MM.1S (cell line): ENCODE measurements around the gene MMP21.

ENCODE experiments used
- CTCF ChIP-seq: fragments of 300-600 bp; sonication (generic); IDR thresholded peaks from 2 replicates; pipeline ENCODE4 v1.5.1; 2016; ENCODE audit warnings: antibody characterized with exemption, low read length, mixed read lengths
- EZH2 ChIP-seq: fragments of 300-600 bp; sonication (generic); optimal IDR thresholded peaks from 2 replicates; pipeline ENCODE3; 2017; ENCODE audit warnings: low read depth, mild to moderate bottlenecking, antibody characterized with exemption, low read length, mixed read lengths

- TF ChIP-seq CTCF (no peak), EZH2 (no peak)
Measured at GRCh38 chr10:125720002-125720382, 55.6 kb downstream of the MMP21 start.
